ENCODE results near the gene TCTA.

TCTA gene

GRCh38 chr3:49421890-49422378 is 9.7 kb downstream of the TCTA start:
- Histone ChIP-seq H3K4me1 (ENCODE audit: control insufficient read depth in 5 of 5, insufficient read depth in 5 of 5, low read length in 5 of 5) (peaks cover 0 to 31% (median 24%) of the 10 kb centered on the region in 5 donors), H3K4me3 (ENCODE audit: low read depth in 1 of 5, low read length in 5 of 5) (peak overlapping the region in 4 of 5 donors; percentile 4 to 47 (median 32)), H3K27ac (ENCODE audit: low read depth, low read length) (no peak overlapping the region), H3K27me3 (ENCODE audit: control insufficient read depth in 5 of 5, insufficient read depth in 4 of 5, low read length in 5 of 5) (no peaks in the 10 kb centered on the region), H3K36me3 (ENCODE audit: control insufficient read depth in 5 of 5, insufficient read depth in 5 of 5, low read length in 5 of 5) (peaks cover 0 to 59% (median 43%) of the 10 kb centered on the region in 5 donors), H3K9ac (ENCODE audit: low read length in 5 of 5) (peak overlapping the region in 1 of 5 donors; percentile 19), H3K9me3 (ENCODE audit: control insufficient read depth in 5 of 5, low read length in 5 of 5) (no peaks in the 10 kb centered on the region)

GRCh38 chr3:49422379-49423248 is 10.4 kb downstream of the TCTA start, which contains the start of gene AMT:
Gene AMT (minus strand): TSS chr3:49422473. CDS start chr3:49422450, 23 bp downstream.
- peaks cover 0 to 53% (median 36%) of the 10 kb centered on the region in 5 donors for H3K36me3 ChIP-seq (ENCODE audit: control insufficient read depth in 5 of 5, insufficient read depth in 5 of 5, low read length in 5 of 5)
- no peaks in the 10 kb centered on the region for H3K27me3 ChIP-seq (ENCODE audit: control insufficient read depth in 5 of 5, insufficient read depth in 4 of 5, low read length in 5 of 5)
- no peak within 1 kb of the TSS for H3K27ac ChIP-seq (ENCODE audit: low read depth, low read length)
- peak within 1 kb of the TSS in 4 of 5 donors; percentile 4 to 47 (median 32) for H3K4me3 ChIP-seq (ENCODE audit: low read depth in 1 of 5, low read length in 5 of 5)
- H3K9ac ChIP-seq (ENCODE audit: low read length in 5 of 5): peak within 1 kb of the TSS in 1 of 5 donors; percentile 19
- peaks cover 0 to 30% (median 19%) of the 10 kb centered on the region in 5 donors for H3K4me1 ChIP-seq (ENCODE audit: control insufficient read depth in 5 of 5, insufficient read depth in 5 of 5, low read length in 5 of 5)
- H3K9me3 ChIP-seq (ENCODE audit: control insufficient read depth in 5 of 5, low read length in 5 of 5): no peaks in the 10 kb centered on the region

- Histone ChIP-seq H3K27ac (ENCODE audit: low read depth, low read length) (peak overlapping the region; percentile 50), H3K27me3 (ENCODE audit: control insufficient read depth in 5 of 5, insufficient read depth in 4 of 5, low read length in 5 of 5) (no peaks in the 10 kb centered on the region), H3K9ac (ENCODE audit: low read length in 5 of 5) (no peak overlapping the region), H3K36me3 (ENCODE audit: control insufficient read depth in 5 of 5, insufficient read depth in 5 of 5, low read length in 5 of 5) (peaks cover 0 to 38% (median 26%) of the 10 kb centered on the region in 5 donors), H3K4me3 (ENCODE audit: low read depth in 1 of 5, low read length in 5 of 5) (no peak overlapping the region), H3K4me1 (ENCODE audit: control insufficient read depth in 5 of 5, insufficient read depth in 5 of 5, low read length in 5 of 5) (peaks cover 0 to 41% (median 30%) of the 10 kb centered on the region in 5 donors), H3K9me3 (ENCODE audit: control insufficient read depth in 5 of 5, low read length in 5 of 5) (no peaks in the 10 kb centered on the region)
These were observed 12.6 kb downstream of the TCTA start for GRCh38 chr3:49424816-49425215.

- no peaks in the 10 kb centered on the region for H3K9me3 ChIP-seq (ENCODE audit: control insufficient read depth in 5 of 5, low read length in 5 of 5)
These were observed 15.4 kb downstream of the TCTA start for GRCh38 chr3:49427586-49427985.

GRCh38 chr3:49428752-49429080 is 16.5 kb downstream of the TCTA start:
- Histone ChIP-seq H3K27me3 (ENCODE audit: control insufficient read depth in 5 of 5, insufficient read depth in 4 of 5, low read length in 5 of 5) (no peaks in the 10 kb centered on the region), H3K4me1 (ENCODE audit: control insufficient read depth in 5 of 5, insufficient read depth in 5 of 5, low read length in 5 of 5) (peaks cover 0 to 24% (median 19%) of the 10 kb centered on the region in 5 donors), H3K9ac (ENCODE audit: low read length in 5 of 5) (peak overlapping the region in 3 of 5 donors; percentile 71 to 80 (median 79)), H3K9me3 (ENCODE audit: control insufficient read depth in 5 of 5, low read length in 5 of 5) (no peaks in the 10 kb centered on the region), H3K36me3 (ENCODE audit: control insufficient read depth in 5 of 5, insufficient read depth in 5 of 5, low read length in 5 of 5) (peaks cover 0 to 23% (median 19%) of the 10 kb centered on the region in 5 donors), H3K27ac (ENCODE audit: low read depth, low read length) (peak overlapping the region; percentile 86), H3K4me3 (ENCODE audit: low read depth in 1 of 5, low read length in 5 of 5) (peak overlapping the region; percentile 59 to 87 (median 78))

More at GRCh38 chr3:49427586-49427985, 15.4 kb downstream of the TCTA start:
- Histone ChIP-seq H3K4me3 (ENCODE audit: low read depth in 1 of 5, low read length in 5 of 5) (no peak overlapping the region), H3K36me3 (ENCODE audit: control insufficient read depth in 5 of 5, insufficient read depth in 5 of 5, low read length in 5 of 5) (peaks cover 0 to 29% (median 19%) of the 10 kb centered on the region in 5 donors), H3K27ac (ENCODE audit: low read depth, low read length) (no peak overlapping the region), H3K27me3 (ENCODE audit: control insufficient read depth in 5 of 5, insufficient read depth in 4 of 5, low read length in 5 of 5) (no peaks in the 10 kb centered on the region), H3K9ac (ENCODE audit: low read length in 5 of 5) (no peak overlapping the region), H3K4me1 (ENCODE audit: control insufficient read depth in 5 of 5, insufficient read depth in 5 of 5, low read length in 5 of 5) (peaks cover 0 to 30% (median 21%) of the 10 kb centered on the region in 5 donors)

GRCh38 chr3:49434731-49435130 is 22.5 kb downstream of the TCTA start:
- H3K9me3 ChIP-seq (ENCODE audit: control insufficient read depth in 5 of 5, low read length in 5 of 5): no peaks in the 10 kb centered on the region
- H3K9ac ChIP-seq (ENCODE audit: low read length in 5 of 5): no peak overlapping the region
- no peak overlapping the region for H3K4me3 ChIP-seq (ENCODE audit: low read depth in 1 of 5, low read length in 5 of 5)
- no peak overlapping the region for H3K27ac ChIP-seq (ENCODE audit: low read depth, low read length)
- H3K27me3 ChIP-seq (ENCODE audit: control insufficient read depth in 5 of 5, insufficient read depth in 4 of 5, low read length in 5 of 5): no peaks in the 10 kb centered on the region
- H3K4me1 ChIP-seq (ENCODE audit: control insufficient read depth in 5 of 5, insufficient read depth in 5 of 5, low read length in 5 of 5): peaks cover 0 to 4% (median 3%) of the 10 kb centered on the region in 5 donors
- no peaks in the 10 kb centered on the region for H3K36me3 ChIP-seq (ENCODE audit: control insufficient read depth in 5 of 5, insufficient read depth in 5 of 5, low read length in 5 of 5)

- no peak overlapping the region for H3K27ac ChIP-seq (ENCODE audit: low read depth, low read length)
- peaks cover 0 to 22% (median 12%) of the 10 kb centered on the region in 5 donors for H3K4me1 ChIP-seq (ENCODE audit: control insufficient read depth in 5 of 5, insufficient read depth in 5 of 5, low read length in 5 of 5)
- H3K9ac ChIP-seq (ENCODE audit: low read length in 5 of 5): no peak overlapping the region
- no peaks in the 10 kb centered on the region for H3K36me3 ChIP-seq (ENCODE audit: control insufficient read depth in 5 of 5, insufficient read depth in 5 of 5, low read length in 5 of 5)
- H3K9me3 ChIP-seq (ENCODE audit: control insufficient read depth in 5 of 5, low read length in 5 of 5): no peaks in the 10 kb centered on the region
- H3K27me3 ChIP-seq (ENCODE audit: control insufficient read depth in 5 of 5, insufficient read depth in 4 of 5, low read length in 5 of 5): no peaks in the 10 kb centered on the region
- H3K4me3 ChIP-seq (ENCODE audit: low read depth in 1 of 5, low read length in 5 of 5): no peak overlapping the region
These were observed 33.2 kb downstream of the TCTA start for GRCh38 chr3:49445391-49445790.

- H3K36me3 ChIP-seq (ENCODE audit: control insufficient read depth in 5 of 5, insufficient read depth in 5 of 5, low read length in 5 of 5): no peaks in the 10 kb centered on the region
- H3K9ac ChIP-seq (ENCODE audit: low read length in 5 of 5): no peak overlapping the region
- H3K27me3 ChIP-seq (ENCODE audit: control insufficient read depth in 5 of 5, insufficient read depth in 4 of 5, low read length in 5 of 5): no peaks in the 10 kb centered on the region
- peaks cover 8 to 19% (median 17%) of the 10 kb centered on the region in 5 donors for H3K4me1 ChIP-seq (ENCODE audit: control insufficient read depth in 5 of 5, insufficient read depth in 5 of 5, low read length in 5 of 5)
- no peak overlapping the region for H3K4me3 ChIP-seq (ENCODE audit: low read depth in 1 of 5, low read length in 5 of 5)
- no peak overlapping the region for H3K27ac ChIP-seq (ENCODE audit: low read depth, low read length)
- H3K9me3 ChIP-seq (ENCODE audit: control insufficient read depth in 5 of 5, low read length in 5 of 5): no peaks in the 10 kb centered on the region
These were observed 41.4 kb downstream of the TCTA start for GRCh38 chr3:49453621-49454020.

GRCh38 chr3:49454458-49454857 is 42.2 kb downstream of the TCTA start:
- H3K4me3 ChIP-seq (ENCODE audit: low read depth in 1 of 5, low read length in 5 of 5): no peak overlapping the region
- no peak overlapping the region for H3K9ac ChIP-seq (ENCODE audit: low read length in 5 of 5)
- H3K27ac ChIP-seq (ENCODE audit: low read depth, low read length): peak overlapping the region; percentile 24

More at GRCh38 chr3:49454458-49454857, 42.2 kb downstream of the TCTA start:
- H3K27me3 ChIP-seq (ENCODE audit: control insufficient read depth in 5 of 5, insufficient read depth in 4 of 5, low read length in 5 of 5): no peaks in the 10 kb centered on the region
- H3K9me3 ChIP-seq (ENCODE audit: control insufficient read depth in 5 of 5, low read length in 5 of 5): no peaks in the 10 kb centered on the region
- H3K4me1 ChIP-seq (ENCODE audit: control insufficient read depth in 5 of 5, insufficient read depth in 5 of 5, low read length in 5 of 5): peaks cover 8 to 16% (median 15%) of the 10 kb centered on the region in 5 donors
- H3K36me3 ChIP-seq (ENCODE audit: control insufficient read depth in 5 of 5, insufficient read depth in 5 of 5, low read length in 5 of 5): no peaks in the 10 kb centered on the region

Data from subcutaneous abdominal adipose tissue (tissue), 5 donors.